ENCODE results near the gene SYT11. TPM values are rescaled to one million over a fixed set of nuclear protein-coding genes. Genes with fewer than 3 reads are reported as not detected.

Gene SYT11
- total and polyA plus RNA-seq, 12 donors: 1.1 to 28.2 (median 8.1) TPM

- Histone ChIP-seq H3K36me3 (replicated peaks in 1 of 2) (peaks cover 0 to 54% of the 10 kb centered on the region in 2 donors), H3K9me3 (replicated peaks in 1 of 3) (no peaks in the 10 kb centered on the region), H3K27ac (peak overlapping the region in 1 of 5 donors; percentile 3), H3K4me1 (replicated peaks in 1 of 2) (peaks cover 35 to 53% of the 10 kb centered on the region in 2 donors), H3K4me3 (peak overlapping the region in 1 of 4 donors; percentile 81), H3K27me3 (no peaks in the 10 kb centered on the region)
- 68 to 73% (median 69%) methylated on average over 5 of the region's 5 CpGs for WGBS, 4 donors
- intact Hi-C loops (cut with DNase I): no loop called here
- peak in 2 of 7 donors; percentile 15 to 44 for DNase-seq
- TF ChIP-seq CTCF (IDR thresholded peaks at IDR 0.05) (no peak), POLR2A (IDR thresholded peaks at IDR 0.05) (no peak)
Measured at GRCh38 chr1:155932487-155932886, 73.1 kb downstream of the SYT11 start.

DNA sequence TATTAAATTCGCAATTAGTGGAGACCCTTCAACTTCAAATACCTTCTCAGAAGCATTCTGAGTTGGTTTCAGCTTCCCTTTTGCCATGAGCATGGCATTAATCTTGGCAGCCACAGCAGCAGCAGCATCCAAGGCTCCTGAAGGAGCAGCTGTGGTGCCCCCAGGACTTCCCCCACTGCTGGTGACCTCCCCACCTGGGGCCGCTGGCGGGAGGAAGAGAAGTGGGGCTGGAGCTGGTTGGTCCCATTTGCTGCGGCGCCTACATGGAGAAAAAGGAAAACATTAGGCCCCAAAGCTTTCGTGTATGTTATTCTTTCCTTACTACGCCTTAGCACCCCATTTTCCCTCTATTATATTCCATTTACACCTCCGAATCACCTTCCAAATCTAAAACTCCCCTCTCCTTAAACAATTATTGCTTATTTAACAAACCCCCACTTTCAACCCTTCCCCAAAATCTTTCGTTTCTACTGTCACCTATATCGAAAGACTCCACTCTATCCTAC lies 74.3 kb downstream of the SYT11 start:
- no peaks in the 10 kb centered on the region for H3K27me3 ChIP-seq
- peaks cover 39 to 58% of the 10 kb centered on the region in 2 donors for H3K4me1 ChIP-seq (replicated peaks in 1 of 2)
- H3K9me3 ChIP-seq (replicated peaks in 1 of 3): no peaks in the 10 kb centered on the region
- no peak for TF ChIP-seq CTCF (IDR thresholded peaks at IDR 0.05)
- peaks cover 0 to 42% of the 10 kb centered on the region in 2 donors for H3K36me3 ChIP-seq (replicated peaks in 1 of 2)
- DNase-seq: peak in 3 of 7 donors; percentile 16 to 58 (median 30)
- H3K27ac ChIP-seq: peak overlapping the region; percentile 64 to 94 (median 87)
- peak overlapping the region; percentile 28 to 81 (median 48) for H3K4me3 ChIP-seq
- 2 to 5% (median 4%) methylated on average over 10 of the region's 10 CpGs for WGBS, 4 donors
- intact Hi-C loops (cut with DNase I): no loop called here

GRCh38 chr1:155934097-155934935 lies 74.9 kb downstream of the SYT11 start, which contains the start of gene KHDC4:
KHDC4 (minus strand) TSS chr1:155934413; CDS start chr1:155934373, 40 bp downstream.
- peak in 3 of 6 experiments; percentile 4 to 23 (median 6) for TF ChIP-seq CTCF (IDR thresholded peaks at IDR 0.05)
- TF ChIP-seq POLR2A (IDR thresholded peaks at IDR 0.05): peak; percentile 93 to 99
- Histone ChIP-seq H3K4me1 (replicated peaks in 1 of 2) (peaks cover 39 to 53% of the 10 kb centered on the region in 2 donors), H3K27me3 (no peaks in the 10 kb centered on the region), H3K9me3 (replicated peaks in 1 of 3) (no peaks in the 10 kb centered on the region), H3K36me3 (replicated peaks in 1 of 2) (peaks cover 0 to 36% of the 10 kb centered on the region in 2 donors), H3K4me3 (peak within 1 kb of the TSS; percentile 36 to 81 (median 48)), H3K27ac (peak within 1 kb of the TSS; percentile 70 to 94 (median 87))
- DNase-seq: peak; percentile 95 to 99 (median 97)
- intact Hi-C loops (cut with DNase I): no loop called here
- 0 to 1% (median 1%) methylated on average over 38 to 50 of the region's 50 CpGs for WGBS, 4 donors

Small RNA genes within 50 kb of the gene (small RNA-seq; reads per million reads assigned to genes)
- gene RF00015 (0 reads per million in 2 donors), gene SCARNA4 (0 reads per million in 2 donors), gene SNORA80E (110 to 200 reads per million in 2 donors)

Other genes starting within 250 kb of the SYT11 start
- 10 to 100 TPM in 6 of 9 donors, 1 to 10 TPM in 3; 1.1 to 50.5 (median 24.2) TPM for gene MSTO1, start 249.3 kb upstream of the SYT11 start, total RNA-seq
- 10 to 100 TPM; 40.1 to 54.3 (median 44.0) TPM for gene MSTO1, start 249.3 kb upstream of the SYT11 start, polyA plus RNA-seq
- 10 to 100 TPM; 46.3 to 65.1 (median 57.4) TPM for gene YY1AP1, start 170.8 kb upstream of the SYT11 start, total RNA-seq
- gene YY1AP1, start 170.8 kb upstream of the SYT11 start, polyA plus RNA-seq: 10 to 100 TPM; 44.0 to 70.4 (median 57.8) TPM
- gene DAP3, start 170.5 kb upstream of the SYT11 start, total RNA-seq: 100 to 1,000 TPM in 6 of 9 donors, 10 to 100 TPM in 3; 85.4 to 186 (median 115) TPM
- gene DAP3, start 170.5 kb upstream of the SYT11 start, polyA plus RNA-seq: 100 to 1,000 TPM; 101 to 169 (median 114) TPM
- 10 to 100 TPM; 13.7 to 41.7 (median 35.3) TPM for gene GON4L, start 2.4 kb upstream of the SYT11 start, total RNA-seq
- gene GON4L, start 2.4 kb upstream of the SYT11 start, polyA plus RNA-seq: 10 to 100 TPM; 22.4 to 40.3 (median 32.8) TPM
- 10 to 100 TPM; 19.4 to 54.0 (median 31.4) TPM for gene RIT1, start 51.8 kb downstream of the SYT11 start, total RNA-seq
- 10 to 100 TPM; 10.3 to 18.2 (median 16.2) TPM for gene RIT1, start 51.8 kb downstream of the SYT11 start, polyA plus RNA-seq
- gene KHDC4, start 74.8 kb downstream of the SYT11 start, total RNA-seq: 10 to 100 TPM; 16.8 to 52.9 (median 39.6) TPM
- 10 to 100 TPM; 33.2 to 46.4 (median 37.0) TPM for gene KHDC4, start 74.8 kb downstream of the SYT11 start, polyA plus RNA-seq
- not detected for gene RXFP4, start 82.1 kb downstream of the SYT11 start, total RNA-seq
- gene RXFP4, start 82.1 kb downstream of the SYT11 start, polyA plus RNA-seq: not detected
- gene ARHGEF2, start 119.0 kb downstream of the SYT11 start, total RNA-seq: 10 to 100 TPM in 8 of 9 donors, 1 to 10 TPM in 1; 7.6 to 41.3 (median 32.3) TPM
- 10 to 100 TPM; 13.6 to 27.8 (median 19.9) TPM for gene ARHGEF2, start 119.0 kb downstream of the SYT11 start, polyA plus RNA-seq
- gene SSR2, start 161.4 kb downstream of the SYT11 start, total RNA-seq: 100 to 1,000 TPM; 171 to 722 (median 357) TPM
- 100 to 1,000 TPM; 164 to 724 (median 287) TPM for gene SSR2, start 161.4 kb downstream of the SYT11 start, polyA plus RNA-seq
- gene UBQLN4, start 194.2 kb downstream of the SYT11 start, total RNA-seq: 10 to 100 TPM in 8 of 9 donors, 1 to 10 TPM in 1; 9.5 to 34.6 (median 22.6) TPM
- 10 to 100 TPM; 15.0 to 30.0 (median 27.5) TPM for gene UBQLN4, start 194.2 kb downstream of the SYT11 start, polyA plus RNA-seq
- gene LAMTOR2, start 195.2 kb downstream of the SYT11 start, total RNA-seq: 100 to 1,000 TPM in 3 of 9 donors, 10 to 100 TPM in 6; 53.6 to 140 (median 85.1) TPM
- gene LAMTOR2, start 195.2 kb downstream of the SYT11 start, polyA plus RNA-seq: 100 to 1,000 TPM in 2 of 3 donors, 10 to 100 TPM in 1; 76.0 to 216 (median 143) TPM
- under 1 TPM in 1 of 9 donors, not detected in 8; 0.38 TPM for gene RAB25, start 201.6 kb downstream of the SYT11 start, total RNA-seq
- under 1 TPM in 2 of 3 donors, not detected in 1; 0.17 to 0.48 TPM for gene RAB25, start 201.6 kb downstream of the SYT11 start, polyA plus RNA-seq
- gene MEX3A, start 222.9 kb downstream of the SYT11 start, total RNA-seq: 1 to 10 TPM in 4 of 9 donors, under 1 TPM in 5; 0.09 to 2.4 (median 0.55) TPM
- gene MEX3A, start 222.9 kb downstream of the SYT11 start, polyA plus RNA-seq: under 1 TPM; 0.17 to 0.27 (median 0.24) TPM